Measurements from ENCODE around the gene ADGRD1.
"Not testable (repeated sequence)": the region's sequence is repeated elsewhere in the genome, so short reads cannot be mapped to it uniquely, and the experiment has no call there.

The ADGRD1 gene

DNA sequence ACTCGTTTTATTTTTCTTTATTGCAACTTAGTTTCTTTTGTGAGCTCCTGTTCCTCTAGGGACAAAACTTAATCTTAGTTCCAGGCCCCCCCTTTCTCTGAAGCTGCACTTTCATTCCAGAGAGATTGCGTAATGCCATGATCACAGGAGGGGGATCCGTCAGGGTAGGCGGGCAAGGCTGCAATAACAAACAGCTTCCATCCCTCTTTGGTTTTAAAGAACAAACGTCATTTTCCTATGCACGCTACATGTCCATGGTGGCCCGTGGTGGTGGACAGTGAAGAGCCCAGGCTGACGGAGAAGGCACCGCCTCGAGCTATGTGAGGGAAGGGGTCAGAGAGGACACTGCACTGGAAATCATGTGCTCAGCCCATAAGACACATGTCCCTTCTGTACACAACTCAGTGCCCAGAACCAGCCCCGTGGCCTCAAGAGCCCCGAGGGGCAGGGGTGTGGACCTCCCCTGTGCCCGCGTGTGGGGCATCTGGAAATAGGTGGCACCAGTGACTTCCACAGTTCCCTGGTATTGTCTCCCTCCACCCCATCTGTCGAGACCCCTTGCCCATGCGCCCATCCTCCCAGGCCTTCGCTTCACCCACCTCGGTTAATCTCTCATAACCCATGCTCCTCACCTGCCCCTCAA, 161.4 kb downstream of the ADGRD1 start:
- no peaks in the 10 kb centered on the region for H3K4me1 Mint-ChIP-seq (ENCODE audit: low read depth)
- peaks cover 3% of the 10 kb centered on the region for H3K27me3 Mint-ChIP-seq (ENCODE audit: low read depth)
- no peak overlapping the region for H3K27ac Mint-ChIP-seq
- no peak overlapping the region for H3K4me3 Mint-ChIP-seq
- H3K9me3 Mint-ChIP-seq, result no peaks in the 10 kb centered on the region
- H3K36me3 Mint-ChIP-seq (ENCODE audit: low read depth), result no peaks in the 10 kb centered on the region

DNA sequence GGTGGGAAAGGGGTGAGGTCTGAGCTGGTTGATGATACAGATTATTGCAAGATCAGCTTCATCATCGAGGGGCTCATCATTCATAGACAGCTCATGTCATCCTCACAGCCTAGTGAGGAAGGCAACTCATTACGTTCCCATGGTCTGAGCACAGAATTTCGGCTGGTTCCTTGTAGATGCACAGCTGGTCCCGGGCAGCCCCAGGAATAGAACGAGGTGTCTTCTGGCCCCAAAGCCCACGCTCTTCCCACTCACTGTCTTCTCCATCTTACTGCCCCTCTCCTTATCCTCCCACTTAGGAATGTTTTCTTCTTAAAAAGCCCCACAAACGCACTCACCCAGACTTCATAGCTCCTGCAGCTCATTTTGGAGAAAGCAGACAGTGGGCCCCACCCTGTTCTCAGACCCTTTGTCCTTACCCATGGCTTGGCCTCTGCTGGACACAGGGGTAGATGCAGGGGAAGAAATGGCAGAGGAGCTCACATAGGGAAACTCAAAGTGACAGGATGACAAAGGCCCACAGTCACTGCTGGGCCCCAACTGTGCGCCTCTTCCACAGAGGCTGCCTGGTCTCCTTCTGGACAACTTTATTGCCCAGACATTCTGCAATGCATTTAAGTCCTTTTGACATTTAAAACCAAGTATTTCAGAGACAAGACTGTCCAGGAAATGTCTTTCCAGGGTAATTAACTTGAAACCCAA, 162.2 kb downstream of the ADGRD1 start:
- no peak overlapping the region for H3K27ac Mint-ChIP-seq
- H3K27me3 Mint-ChIP-seq (ENCODE audit: low read depth), result peaks cover 3% of the 10 kb centered on the region

DNA sequence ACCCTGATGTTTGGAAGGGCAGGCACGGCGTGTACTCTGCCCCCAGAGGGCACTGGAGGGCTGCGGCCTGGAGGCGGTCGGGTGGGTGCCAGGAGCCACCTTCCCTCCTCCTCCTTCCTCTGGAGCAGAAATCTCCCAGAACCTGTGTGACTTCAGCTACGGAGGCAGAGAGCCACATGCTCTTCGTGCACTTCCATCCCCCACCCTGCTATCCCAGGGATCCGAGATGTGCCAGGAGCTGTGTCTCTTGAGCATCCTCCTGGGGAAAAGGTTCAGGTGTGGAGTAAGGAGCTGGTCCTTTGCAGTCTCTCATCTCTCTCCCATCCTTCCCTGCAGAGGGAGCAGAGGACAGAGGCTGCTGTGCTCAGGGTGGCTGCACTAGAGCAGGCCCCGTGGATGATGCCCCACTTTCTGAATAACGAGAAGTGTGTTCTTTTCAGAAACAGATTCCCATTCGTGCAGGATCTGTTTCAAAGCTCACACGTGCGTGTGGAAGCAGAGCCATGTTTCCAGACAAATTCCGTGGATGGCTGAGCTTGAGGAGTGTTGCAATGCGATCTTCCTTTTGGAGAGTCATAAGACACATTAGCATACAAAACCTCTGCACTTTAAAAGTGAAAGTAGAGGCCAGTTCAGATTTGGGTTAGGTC, 162.9 kb downstream of the ADGRD1 start:
- Mint-ChIP-seq H3K27ac (no peak overlapping the region), H3K36me3 (ENCODE audit: low read depth) (no peaks in the 10 kb centered on the region), H3K4me1 (ENCODE audit: low read depth) (no peaks in the 10 kb centered on the region), H3K4me3 (no peak overlapping the region), H3K27me3 (ENCODE audit: low read depth) (peaks cover 3% of the 10 kb centered on the region), H3K9me3 (no peaks in the 10 kb centered on the region)

More for the DNA sequence above, 162.2 kb downstream of the ADGRD1 start:
- Mint-ChIP-seq H3K4me1 (ENCODE audit: low read depth) (no peaks in the 10 kb centered on the region), H3K9me3 (no peaks in the 10 kb centered on the region), H3K36me3 (ENCODE audit: low read depth) (no peaks in the 10 kb centered on the region), H3K4me3 (no peak overlapping the region)

DNA sequence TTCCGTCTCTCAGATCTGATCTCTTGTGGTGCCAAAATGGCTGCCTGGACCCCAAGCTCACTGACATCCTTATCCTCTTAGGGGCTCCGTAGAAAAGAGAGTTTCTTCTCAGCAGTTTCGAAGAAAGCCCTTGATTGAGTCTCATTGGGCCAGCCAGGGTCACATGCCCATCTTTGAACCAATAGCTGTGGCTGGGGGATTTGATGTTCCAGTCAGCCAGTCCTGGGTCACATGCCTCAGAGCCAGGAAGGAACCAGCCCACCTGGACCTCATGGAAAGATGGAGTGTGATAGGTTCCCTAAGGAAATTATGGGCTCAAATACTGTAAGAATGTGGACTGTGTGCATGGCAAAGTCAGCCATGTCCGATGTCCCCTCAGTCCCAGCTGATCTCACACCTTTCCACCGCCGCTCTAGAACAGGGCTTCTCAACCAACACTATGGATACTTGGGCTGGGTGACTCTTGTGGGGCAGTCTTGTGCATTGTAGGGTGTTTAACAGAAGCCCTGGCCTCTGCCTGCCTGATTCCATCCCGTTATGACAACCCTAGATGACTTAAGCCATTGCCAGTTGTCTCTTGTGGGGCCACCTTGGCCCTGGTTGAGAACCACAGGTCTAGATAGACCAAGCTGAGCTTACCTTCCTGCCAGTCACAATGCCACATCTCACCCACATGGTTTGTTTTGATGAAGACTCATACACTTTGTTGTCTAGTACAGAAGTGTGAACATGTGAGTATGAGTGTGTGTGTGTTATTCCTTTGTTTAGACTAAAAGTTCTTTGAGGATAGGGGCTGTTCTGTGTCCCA, 163.9 kb downstream of the ADGRD1 start:
- Mint-ChIP-seq H3K9me3 (no peaks in the 10 kb centered on the region), H3K4me1 (ENCODE audit: low read depth) (no peaks in the 10 kb centered on the region), H3K4me3 (no peak overlapping the region)

DNA sequence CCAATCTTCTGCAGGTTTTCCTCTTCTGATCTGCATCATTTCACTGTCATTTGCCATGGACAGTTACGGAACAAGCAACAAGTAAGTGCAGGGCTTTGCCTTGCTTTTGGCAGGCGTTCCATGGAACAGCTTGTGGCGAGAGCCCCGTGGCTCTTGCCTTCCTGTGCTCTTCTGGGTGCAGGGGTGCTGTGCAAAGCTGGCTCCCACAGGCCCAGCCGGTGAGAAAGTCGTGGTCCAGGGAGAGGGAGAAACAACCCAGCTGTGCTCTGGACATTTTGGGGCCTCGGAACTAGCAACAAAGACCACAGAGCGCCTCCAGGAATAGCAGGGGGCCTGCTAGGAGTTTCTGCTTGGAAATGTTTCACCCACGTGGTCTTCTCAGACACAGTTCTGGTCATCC, 164.7 kb downstream of the ADGRD1 start:
- no peaks in the 10 kb centered on the region for H3K9me3 Mint-ChIP-seq
- no peak overlapping the region for H3K27ac Mint-ChIP-seq
- H3K36me3 Mint-ChIP-seq (ENCODE audit: low read depth), result no peaks in the 10 kb centered on the region

More for the DNA sequence above, 163.9 kb downstream of the ADGRD1 start:
- Mint-ChIP-seq H3K27me3 (ENCODE audit: low read depth) (no peaks in the 10 kb centered on the region), H3K36me3 (ENCODE audit: low read depth) (no peaks in the 10 kb centered on the region), H3K27ac (no peak overlapping the region)

DNA sequence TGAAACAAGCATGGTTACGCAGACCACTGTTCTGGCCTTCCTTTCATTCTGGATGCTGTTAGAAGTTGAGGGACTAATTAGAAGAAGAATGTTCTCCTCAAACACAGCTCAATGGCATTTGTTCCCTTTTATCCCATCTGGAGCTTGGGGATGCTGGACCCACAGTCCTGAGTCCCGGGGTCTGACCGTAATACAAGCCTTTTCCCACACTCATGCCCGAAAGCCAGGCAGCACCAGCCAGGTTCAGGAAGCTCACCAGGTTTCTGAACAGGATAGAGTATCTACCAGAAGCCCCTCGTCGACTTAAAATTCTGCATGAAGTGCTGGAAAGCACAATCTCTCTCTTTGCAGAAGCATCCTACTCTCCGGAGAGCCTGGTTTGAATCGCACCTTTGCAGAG, 165.6 kb downstream of the ADGRD1 start:
- not testable (repeated sequence) for H3K4me3 Mint-ChIP-seq; H3K4me1 Mint-ChIP-seq (ENCODE audit: low read depth); H3K36me3 Mint-ChIP-seq (ENCODE audit: low read depth); H3K27me3 Mint-ChIP-seq (ENCODE audit: low read depth); H3K9me3 Mint-ChIP-seq; H3K27ac Mint-ChIP-seq

More for the DNA sequence above, 164.7 kb downstream of the ADGRD1 start:
- Mint-ChIP-seq H3K27me3 (ENCODE audit: low read depth) (no peaks in the 10 kb centered on the region), H3K4me1 (ENCODE audit: low read depth) (no peaks in the 10 kb centered on the region), H3K4me3 (no peak overlapping the region)

DNA sequence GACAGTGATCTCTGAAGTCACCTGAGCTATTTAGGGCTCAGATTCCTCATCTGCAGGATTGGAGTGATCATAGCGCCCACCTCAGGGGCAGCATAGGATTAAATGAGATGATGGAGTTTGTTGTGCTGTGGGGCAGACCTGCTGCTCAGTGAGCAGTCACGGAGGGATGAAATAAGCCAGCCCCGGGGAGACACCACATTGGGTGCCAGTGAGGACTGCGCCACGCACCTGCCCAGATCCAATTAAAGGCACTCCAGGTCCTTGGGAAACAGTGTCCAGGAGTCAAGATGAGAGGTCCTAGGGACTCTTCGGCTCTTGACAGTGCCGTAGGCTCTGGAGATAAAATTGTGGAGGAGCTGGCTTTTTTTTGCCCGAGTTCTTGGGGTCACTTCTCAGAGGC, 166.2 kb downstream of the ADGRD1 start:
- Mint-ChIP-seq H3K4me1 (ENCODE audit: low read depth) (no peaks in the 10 kb centered on the region), H3K27me3 (ENCODE audit: low read depth) (no peaks in the 10 kb centered on the region), H3K27ac (no peak overlapping the region), H3K4me3 (no peak overlapping the region), H3K36me3 (ENCODE audit: low read depth) (no peaks in the 10 kb centered on the region), H3K9me3 (no peaks in the 10 kb centered on the region)

DNA sequence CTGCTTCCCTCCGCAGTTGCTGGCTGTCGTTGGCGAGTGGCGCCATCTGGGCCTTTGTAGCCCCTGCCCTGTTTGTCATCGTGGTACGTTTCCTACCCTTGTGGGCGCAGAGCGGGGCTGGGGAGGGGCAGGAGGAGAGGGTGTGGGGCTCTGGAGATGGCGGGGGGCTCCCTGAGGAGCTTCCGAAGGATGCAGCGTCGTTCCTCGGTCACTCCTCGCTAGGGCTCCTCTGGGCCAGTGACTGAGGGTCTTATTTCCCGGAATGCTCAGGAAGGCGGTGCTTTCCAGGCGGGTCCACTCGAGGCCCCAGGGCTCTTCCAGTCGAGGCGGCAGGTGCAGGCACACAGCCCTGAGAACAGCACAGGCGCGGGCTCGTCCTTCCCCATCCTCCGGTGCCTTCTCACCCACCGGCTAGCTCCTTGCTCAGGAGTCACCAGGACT, 167.1 kb downstream of the ADGRD1 start:
- no peak overlapping the region for H3K4me3 Mint-ChIP-seq
- no peak overlapping the region for H3K27ac Mint-ChIP-seq
- no peaks in the 10 kb centered on the region for H3K4me1 Mint-ChIP-seq (ENCODE audit: low read depth)
- H3K27me3 Mint-ChIP-seq (ENCODE audit: low read depth), result no peaks in the 10 kb centered on the region
- no peaks in the 10 kb centered on the region for H3K36me3 Mint-ChIP-seq (ENCODE audit: low read depth)
- H3K9me3 Mint-ChIP-seq, result no peaks in the 10 kb centered on the region

DNA sequence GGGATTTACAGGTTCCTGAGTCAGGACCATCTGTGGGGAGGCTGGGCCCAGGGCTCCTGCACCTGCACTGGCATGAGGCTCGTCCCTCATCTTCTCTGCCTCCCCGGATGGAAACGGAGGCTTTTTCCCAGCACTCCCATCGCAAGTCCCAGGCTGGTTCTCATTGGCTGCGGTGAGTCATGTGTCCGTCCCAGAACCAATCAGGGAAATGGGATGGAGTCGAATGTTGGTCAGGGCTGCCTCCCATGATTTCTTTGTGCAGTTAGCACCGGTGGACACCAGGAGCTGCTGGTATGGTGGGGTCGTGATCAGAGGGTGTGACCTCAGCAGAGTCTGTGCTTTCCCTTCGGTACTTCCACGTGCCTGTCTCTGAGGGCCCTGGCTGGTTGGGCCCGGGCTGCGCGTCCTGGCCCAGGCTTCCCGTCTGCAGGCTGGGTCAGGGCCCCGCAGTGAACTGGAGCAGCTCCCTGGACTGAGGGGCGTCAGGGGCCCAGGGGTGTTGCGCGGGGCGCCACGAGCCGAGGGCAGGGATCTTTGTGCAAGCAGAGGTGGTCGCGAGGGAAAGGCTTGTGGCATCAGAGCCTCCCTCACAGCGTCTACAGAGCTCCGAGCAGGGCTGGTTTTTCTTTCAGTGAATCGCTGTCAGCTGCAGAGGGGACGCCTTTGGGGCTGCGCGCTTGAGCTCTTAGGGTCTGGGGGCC, 168.1 kb downstream of the ADGRD1 start:
- H3K4me1 Mint-ChIP-seq (ENCODE audit: low read depth), result no peaks in the 10 kb centered on the region
- H3K4me3 Mint-ChIP-seq, result no peak overlapping the region
- H3K27ac Mint-ChIP-seq, result no peak overlapping the region
- H3K27me3 Mint-ChIP-seq (ENCODE audit: low read depth), result no peaks in the 10 kb centered on the region
- H3K9me3 Mint-ChIP-seq, result peaks cover 1% of the 10 kb centered on the region
- H3K36me3 Mint-ChIP-seq (ENCODE audit: low read depth), result no peaks in the 10 kb centered on the region

DNA sequence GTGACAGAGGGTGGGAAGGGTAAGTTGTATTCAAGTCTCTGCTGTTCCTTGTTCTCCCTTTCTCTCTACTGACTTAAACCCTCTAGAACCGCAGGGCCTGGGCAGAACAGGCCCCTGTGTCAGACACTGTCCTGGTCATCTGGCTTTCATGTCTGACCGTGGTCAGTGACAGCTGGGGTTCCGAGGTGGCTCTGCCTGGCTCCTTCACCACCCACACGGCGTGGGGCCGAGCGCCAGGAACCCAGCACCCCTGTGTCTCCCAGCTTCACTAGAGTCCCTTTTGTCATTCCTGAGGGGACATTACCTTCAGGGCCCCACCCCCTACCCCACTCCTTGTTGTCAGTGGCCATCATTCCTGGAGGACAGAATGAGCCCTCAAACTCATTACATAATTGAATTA, 168.9 kb downstream of the ADGRD1 start:
- H3K36me3 Mint-ChIP-seq (ENCODE audit: low read depth), result no peaks in the 10 kb centered on the region
- H3K27ac Mint-ChIP-seq, result no peak overlapping the region
- no peak overlapping the region for H3K4me3 Mint-ChIP-seq
- H3K4me1 Mint-ChIP-seq (ENCODE audit: low read depth), result no peaks in the 10 kb centered on the region
- H3K9me3 Mint-ChIP-seq, result peaks cover 6% of the 10 kb centered on the region
- no peaks in the 10 kb centered on the region for H3K27me3 Mint-ChIP-seq (ENCODE audit: low read depth)

DNA sequence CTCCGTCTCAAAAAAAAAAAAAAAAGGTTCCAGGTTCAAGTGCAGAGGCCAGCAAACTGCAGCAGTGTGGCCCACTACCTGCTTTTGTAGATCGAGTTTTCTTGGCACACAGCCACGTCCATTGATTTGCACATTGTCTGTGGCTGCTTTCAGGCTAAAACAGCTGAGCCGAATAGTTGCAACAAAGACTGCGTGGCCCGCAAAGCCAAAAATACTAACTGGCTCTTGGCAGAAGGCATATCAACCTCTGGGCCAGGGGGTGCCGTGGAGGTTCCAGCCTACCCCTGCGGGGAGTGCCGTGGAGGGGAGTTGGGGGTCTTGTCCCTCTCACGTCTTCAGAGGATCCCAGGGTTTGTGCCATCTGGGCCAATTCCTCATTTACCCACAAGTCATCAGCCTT, 170.1 kb downstream of the ADGRD1 start:
- Mint-ChIP-seq H3K9me3 (peaks cover 6% of the 10 kb centered on the region), H3K36me3 (ENCODE audit: low read depth) (no peaks in the 10 kb centered on the region), H3K27ac (no peak overlapping the region), H3K4me3 (no peak overlapping the region), H3K4me1 (ENCODE audit: low read depth) (no peaks in the 10 kb centered on the region), H3K27me3 (ENCODE audit: low read depth) (no peaks in the 10 kb centered on the region)

DNA sequence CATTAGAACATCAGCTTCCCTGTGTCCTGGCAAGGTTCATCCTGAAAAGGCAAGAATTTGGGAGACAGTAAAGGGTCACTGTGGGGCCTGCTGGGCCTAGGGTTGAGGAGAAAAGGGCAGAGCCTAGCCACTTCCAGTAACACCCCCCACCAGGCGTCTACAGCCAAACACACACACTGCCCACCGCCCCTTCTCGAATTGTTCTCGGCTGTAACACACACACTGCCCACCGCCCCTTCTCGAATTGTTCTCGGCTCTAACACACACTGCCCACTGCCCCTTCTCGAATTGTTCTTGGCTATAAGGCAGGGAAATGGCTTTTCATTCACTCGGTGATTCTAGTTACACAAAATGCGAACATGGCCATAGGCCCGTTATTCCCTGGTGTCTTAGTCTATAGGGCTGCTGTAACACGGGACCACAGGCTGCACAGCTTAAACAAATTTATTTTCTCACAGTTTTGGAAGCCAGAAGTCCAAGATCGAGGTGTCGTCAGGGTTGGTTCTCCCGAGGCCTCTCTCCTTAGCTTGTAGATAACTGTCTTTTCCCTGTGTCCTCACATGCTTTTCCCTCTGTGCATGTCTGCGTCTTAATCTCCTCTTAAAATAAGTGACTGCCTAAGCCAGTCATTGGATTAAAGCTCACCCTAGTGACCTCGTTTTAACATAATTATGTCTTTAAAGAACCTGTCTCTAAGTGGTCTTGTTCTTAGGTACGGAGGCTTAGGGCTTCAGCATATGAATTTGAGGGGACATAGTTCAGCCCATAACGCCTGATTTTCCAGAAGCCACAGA, 171.0 kb downstream of the ADGRD1 start:
- Mint-ChIP-seq H3K27me3 (ENCODE audit: low read depth) (no peaks in the 10 kb centered on the region), H3K4me3 (no peak overlapping the region), H3K36me3 (ENCODE audit: low read depth) (no peaks in the 10 kb centered on the region), H3K4me1 (ENCODE audit: low read depth) (peaks cover 1% of the 10 kb centered on the region), H3K27ac (no peak overlapping the region), H3K9me3 (peaks cover 6% of the 10 kb centered on the region)

DNA sequence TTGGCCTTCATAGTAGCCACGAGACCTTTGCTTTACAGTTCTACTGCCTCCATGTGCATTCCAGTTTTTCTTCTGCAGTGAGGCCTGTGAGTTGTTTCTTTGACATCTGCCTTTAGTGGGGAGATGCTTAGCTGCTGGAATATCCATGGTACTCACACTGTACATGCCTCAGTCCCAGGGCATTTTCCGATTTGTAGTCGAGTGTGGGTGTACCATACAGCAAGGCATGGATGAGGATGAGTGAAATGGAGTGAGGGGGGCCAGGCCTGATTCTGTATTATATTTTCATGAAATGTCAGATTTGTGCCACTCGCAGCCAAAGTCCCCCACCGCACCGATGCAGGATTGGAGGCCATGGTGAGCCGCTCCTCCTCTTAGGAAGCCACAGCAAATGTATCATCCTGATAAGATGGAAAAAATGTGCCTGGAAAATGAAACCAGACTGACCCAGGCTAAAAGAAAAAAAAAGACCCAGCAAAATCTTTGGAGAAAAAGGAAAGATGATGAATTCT, 173.0 kb downstream of the ADGRD1 start:
- Mint-ChIP-seq H3K27ac (no peak overlapping the region), H3K36me3 (ENCODE audit: low read depth) (no peaks in the 10 kb centered on the region), H3K4me1 (ENCODE audit: low read depth) (peaks cover 1% of the 10 kb centered on the region), H3K4me3 (no peak overlapping the region), H3K9me3 (peaks cover 6% of the 10 kb centered on the region), H3K27me3 (ENCODE audit: low read depth) (no peaks in the 10 kb centered on the region)
